Natural killer cell treated with Interleukin-12 subunit alpha and Interleukin-12 subunit beta and Interleukin-15 and Interleukin-18, amount 100 ng/mL, for 72 hours (primary cell): ENCODE data around the gene MSH3. TPM values are rescaled to one million over a fixed set of nuclear protein-coding genes. Genes with fewer than 3 reads are reported as not detected.
"Not testable (repeated sequence)": the region's sequence is repeated elsewhere in the genome, so short reads cannot be mapped to it uniquely, and the experiment has no call there.

Source experiments
- ATAC-seq, 2 donors: fragments of 150-1000 bp; cut with Tn5 transposase in 1 of 2; sonication (Bioruptor Pico), chemical (Tn5 transposase) in 1 of 2; 2 replicates each; pipeline ENCODE4 v1.10.0; 2021
- DNase-seq: peaks from one replicate; pipeline ENCODE4 v3.0.0; 2022; ENCODE audit warnings: low spot score
- H3K27ac Mint-ChIP-seq, 2 donors: 1 replicate in 1 of 2; 2 replicates in 1 of 2; pipeline ENCODE4 v1.8.0; 2022; ENCODE audit warnings: mixed read lengths in 2 of 2, mild to moderate bottlenecking in 1 of 2, moderate library complexity in 1 of 2
- H3K27me3 Mint-ChIP-seq, 2 donors: 1 replicate in 1 of 2; 2 replicates in 1 of 2; pipeline ENCODE4 v1.8.0; 2022; ENCODE audit warnings: mixed read lengths in 2 of 2
- H3K36me3 Mint-ChIP-seq: one replicate; pipeline ENCODE4 v1.8.0; 2022; ENCODE audit warnings: mixed read lengths
- H3K4me1 Mint-ChIP-seq, 2 donors: 1 replicate in 1 of 2; 2 replicates in 1 of 2; pipeline ENCODE4 v1.8.0; 2022; ENCODE audit warnings: low read depth in 2 of 2, mixed read lengths in 2 of 2, mild to moderate bottlenecking in 1 of 2
- H3K4me3 Mint-ChIP-seq: one replicate; pipeline ENCODE4 v1.8.0; 2022; ENCODE audit warnings: mixed read lengths
- H3K9me3 Mint-ChIP-seq: 2 replicates; pipeline ENCODE4 v1.8.0; 2022; ENCODE audit warnings: mixed read lengths
- total RNA-seq, 2 donors: library from RNA; stranded (reverse); gene quantifications; one replicate each; pipeline ENCODE4 v1.2.3, GENCODE V29; 2022

MSH3 gene
- total RNA-seq, 2 donors from 2014 or later = 13.7 to 25.9 TPM

- no peaks in the 10 kb centered on the region for H3K9me3 Mint-ChIP-seq
- peaks cover 22% of the 10 kb centered on the region for H3K36me3 Mint-ChIP-seq
- DNase-seq (no peak), ATAC-seq (no peak)
- H3K27me3 Mint-ChIP-seq = no peaks in the 10 kb centered on the region
- H3K4me1 Mint-ChIP-seq = peaks cover 5 to 17% of the 10 kb centered on the region in 2 donors
- H3K4me3 Mint-ChIP-seq = no peak overlapping the region
- H3K27ac Mint-ChIP-seq = no peak overlapping the region
Observed at GRCh38 chr5:80874162-80874561, 219.7 kb downstream of the MSH3 start.

- DNase-seq = no peak
- H3K36me3 Mint-ChIP-seq = peaks cover 28% of the 10 kb centered on the region
Observed at GRCh38 chr5:80877592-80877991, 223.1 kb downstream of the MSH3 start.

GRCh38 chr5:80881726-80882125 is 227.3 kb downstream of the MSH3 start:
- peaks cover 17% of the 10 kb centered on the region for H3K36me3 Mint-ChIP-seq
- H3K4me1 Mint-ChIP-seq = peaks cover 7 to 10% of the 10 kb centered on the region in 2 donors
- no peaks in the 10 kb centered on the region for H3K9me3 Mint-ChIP-seq
- H3K27ac Mint-ChIP-seq = no peak overlapping the region
- ATAC-seq = no peak
- H3K4me3 Mint-ChIP-seq = no peak overlapping the region
- no peaks in the 10 kb centered on the region for H3K27me3 Mint-ChIP-seq
- no peak for DNase-seq

More at GRCh38 chr5:80877592-80877991, 223.1 kb downstream of the MSH3 start:
- Mint-ChIP-seq H3K4me3 (no peak overlapping the region), H3K27ac (no peak overlapping the region), H3K4me1 (no peaks in the 10 kb centered on the region), H3K9me3 (no peaks in the 10 kb centered on the region), H3K27me3 (no peaks in the 10 kb centered on the region)
- ATAC-seq = peak in 1 of 2 donors; percentile 24

GRCh38 chr5:80883390-80883789 is 228.9 kb downstream of the MSH3 start:
- not testable (repeated sequence) for H3K27me3 Mint-ChIP-seq, H3K27ac Mint-ChIP-seq, ATAC-seq

GRCh38 chr5:80884086-80884813 is 229.8 kb downstream of the MSH3 start:
- Mint-ChIP-seq H3K36me3 (peaks cover 13% of the 10 kb centered on the region), H3K27ac (peak overlapping the region in 1 of 2 donors; percentile 60), H3K4me1 (peaks cover 7 to 10% of the 10 kb centered on the region in 2 donors), H3K4me3 (no peak overlapping the region), H3K27me3 (no peaks in the 10 kb centered on the region), H3K9me3 (no peaks in the 10 kb centered on the region)
- DNase-seq (no peak), ATAC-seq (no peak)

More at GRCh38 chr5:80883390-80883789, 228.9 kb downstream of the MSH3 start:
- peaks cover 13% of the 10 kb centered on the region for H3K36me3 Mint-ChIP-seq
- peaks cover 7 to 10% of the 10 kb centered on the region in 2 donors for H3K4me1 Mint-ChIP-seq
- DNase-seq, H3K4me3 Mint-ChIP-seq, H3K9me3 Mint-ChIP-seq: not testable (repeated sequence)

GRCh38 chr5:80884929-80885328 is 230.5 kb downstream of the MSH3 start:
- DNase-seq (no peak), ATAC-seq (peak in 1 of 2 donors; percentile 66)
- H3K27ac Mint-ChIP-seq = peak overlapping the region in 1 of 2 donors; percentile 60
- peaks cover 7 to 10% of the 10 kb centered on the region in 2 donors for H3K4me1 Mint-ChIP-seq
- H3K4me3 Mint-ChIP-seq = no peak overlapping the region
- no peaks in the 10 kb centered on the region for H3K27me3 Mint-ChIP-seq
- no peaks in the 10 kb centered on the region for H3K9me3 Mint-ChIP-seq
- peaks cover 13% of the 10 kb centered on the region for H3K36me3 Mint-ChIP-seq

- Mint-ChIP-seq H3K4me3 (no peak overlapping the region), H3K9me3 (no peaks in the 10 kb centered on the region), H3K27me3 (no peaks in the 10 kb centered on the region), H3K36me3 (peaks cover 15% of the 10 kb centered on the region), H3K27ac (no peak overlapping the region), H3K4me1 (peaks cover 7 to 10% of the 10 kb centered on the region in 2 donors)
- ATAC-seq (no peak), DNase-seq (no peak)
Observed at GRCh38 chr5:80885396-80886000, 231.0 kb downstream of the MSH3 start.

GRCh38 chr5:80894083-80894482 is 239.6 kb downstream of the MSH3 start:
- H3K27ac Mint-ChIP-seq = no peak overlapping the region
- ATAC-seq (no peak), DNase-seq (no peak)
- no peaks in the 10 kb centered on the region for H3K27me3 Mint-ChIP-seq
- H3K4me3 Mint-ChIP-seq = no peak overlapping the region
- H3K9me3 Mint-ChIP-seq = no peaks in the 10 kb centered on the region
- H3K4me1 Mint-ChIP-seq = no peaks in the 10 kb centered on the region
- peaks cover 5% of the 10 kb centered on the region for H3K36me3 Mint-ChIP-seq

- H3K36me3 Mint-ChIP-seq = peaks cover 3% of the 10 kb centered on the region
- DNase-seq = no peak
- H3K9me3 Mint-ChIP-seq = no peaks in the 10 kb centered on the region
- ATAC-seq = no peak
- no peak overlapping the region for H3K27ac Mint-ChIP-seq
- H3K4me1 Mint-ChIP-seq = no peaks in the 10 kb centered on the region
- H3K27me3 Mint-ChIP-seq = no peaks in the 10 kb centered on the region
- H3K4me3 Mint-ChIP-seq = no peak overlapping the region
Observed at GRCh38 chr5:80895523-80895922, 241.1 kb downstream of the MSH3 start.

GRCh38 chr5:80902624-80903023 is 248.2 kb downstream of the MSH3 start:
- not testable (repeated sequence) for H3K27ac Mint-ChIP-seq, DNase-seq, H3K4me1 Mint-ChIP-seq, H3K4me3 Mint-ChIP-seq, H3K27me3 Mint-ChIP-seq, ATAC-seq, H3K9me3 Mint-ChIP-seq
- peaks cover 17% of the 10 kb centered on the region for H3K36me3 Mint-ChIP-seq

- Mint-ChIP-seq H3K36me3 (peaks cover 17% of the 10 kb centered on the region), H3K4me3 (no peak overlapping the region), H3K4me1 (peaks cover 5 to 9% of the 10 kb centered on the region in 2 donors), H3K9me3 (peaks cover 7% of the 10 kb centered on the region), H3K27me3 (no peaks in the 10 kb centered on the region), H3K27ac (no peak overlapping the region)
- no peak for DNase-seq
- no peak for ATAC-seq
Observed at GRCh38 chr5:80904533-80905187, 250.2 kb downstream of the MSH3 start.

- H3K27ac Mint-ChIP-seq = no peak overlapping the region
- H3K36me3 Mint-ChIP-seq = peaks cover 17% of the 10 kb centered on the region
- peaks cover 5 to 9% of the 10 kb centered on the region in 2 donors for H3K4me1 Mint-ChIP-seq
- no peak overlapping the region for H3K4me3 Mint-ChIP-seq
- no peaks in the 10 kb centered on the region for H3K27me3 Mint-ChIP-seq
- DNase-seq (no peak), ATAC-seq (no peak)
- H3K9me3 Mint-ChIP-seq = peaks cover 7% of the 10 kb centered on the region
Observed at GRCh38 chr5:80905405-80905804, 251.0 kb downstream of the MSH3 start.

- DNase-seq (no peak), ATAC-seq (no peak)
- no peak overlapping the region for H3K4me3 Mint-ChIP-seq
- no peaks in the 10 kb centered on the region for H3K27me3 Mint-ChIP-seq
- no peak overlapping the region for H3K27ac Mint-ChIP-seq
- no peaks in the 10 kb centered on the region for H3K9me3 Mint-ChIP-seq
- no peaks in the 10 kb centered on the region for H3K4me1 Mint-ChIP-seq
- no peaks in the 10 kb centered on the region for H3K36me3 Mint-ChIP-seq
Observed at GRCh38 chr5:80912479-80912878, 258.0 kb downstream of the MSH3 start.

GRCh38 chr5:80915716-80916115 is 261.3 kb downstream of the MSH3 start:
- Mint-ChIP-seq H3K9me3 (no peaks in the 10 kb centered on the region), H3K4me1 (no peaks in the 10 kb centered on the region)

More at GRCh38 chr5:80915716-80916115, 261.3 kb downstream of the MSH3 start:
- Mint-ChIP-seq H3K27me3 (peaks cover 0 to 4% of the 10 kb centered on the region in 2 donors), H3K27ac (no peak overlapping the region), H3K36me3 (no peaks in the 10 kb centered on the region), H3K4me3 (no peak overlapping the region)
- no peak for DNase-seq
- ATAC-seq = no peak
